ENCODE results near the gene GPSM3. TPM values are rescaled to one million over a fixed set of nuclear protein-coding genes. Genes with fewer than 3 reads are reported as not detected.

The GPSM3 gene
- total and polyA plus RNA-seq, 2 of the 13 experiments (the other 11 are each of a cell fraction or from before 2014, with no cell fraction given): 0.18 to 6.2 TPM

GRCh38 chr6:32190911-32191677, 1.3 kb downstream of the GPSM3 start (continued):
- TF ChIP-seq FOXA1 (IDR thresholded peaks at IDR 0.05) (no peak), FOXA1 (CRISPR knock-in tag; IDR thresholded peaks at IDR 0.05) (no peak), NCOA2 (CRISPR knock-in tag; IDR thresholded peaks at IDR 0.05) (no peak), STAT6 (CRISPR knock-in tag; IDR thresholded peaks at IDR 0.05; ENCODE audit: borderline replicate concordance) (no peak), KLF6 (CRISPR knock-in tag; IDR thresholded peaks at IDR 0.05) (0 out of 2 replicates have a peak, but pooled peaks have one; percentile 9), KLF15 (CRISPR knock-in tag; IDR thresholded peaks at IDR 0.05; ENCODE audit: borderline replicate concordance) (no peak), HNRNPUL1 (IDR thresholded peaks at IDR 0.05; ENCODE audit: low read depth, low read length) (no peak), ZFP91 (CRISPR knock-in tag; IDR thresholded peaks at IDR 0.05; ENCODE audit: borderline replicate concordance) (peak; percentile 44; the same call in 1 of the 2 replicates), DPF2 (CRISPR knock-in tag; IDR thresholded peaks at IDR 0.05; ENCODE audit: borderline replicate concordance, low read depth) (0 out of 2 replicates have a peak, but pooled peaks have one; percentile 5), ZKSCAN8 (CRISPR knock-in tag; IDR thresholded peaks at IDR 0.05; ENCODE audit: borderline replicate concordance) (no peak), ZFP62 (CRISPR knock-in tag; IDR thresholded peaks at IDR 0.05) (no peak), MATR3 (CRISPR knock-in tag; IDR thresholded peaks at IDR 0.05) (no peak), ZNF503 (CRISPR knock-in tag; IDR thresholded peaks at IDR 0.05) (no peak), ZKSCAN1 (IDR thresholded peaks at IDR 0.05; ENCODE audit: low read length) (no peak), FOXK2 (IDR thresholded peaks at IDR 0.05) (no peak), SALL1 (CRISPR knock-in tag; IDR thresholded peaks at IDR 0.05) (0 out of 2 replicates have a peak, but pooled peaks have one; percentile 16), TBX2 (CRISPR knock-in tag; IDR thresholded peaks at IDR 0.05; ENCODE audit: borderline replicate concordance) (0 out of 2 replicates have a peak, but pooled peaks have one; percentile 35), SIN3B (IDR thresholded peaks at IDR 0.05; ENCODE audit: low read length) (no peak), ZNF747 (CRISPR knock-in tag; IDR thresholded peaks at IDR 0.05; ENCODE audit: borderline replicate concordance) (0 out of 2 replicates have a peak, but pooled peaks have one; percentile 5)
